Right lobe of liver (tissue), 4 donors: Measurements from ENCODE around the gene DDIAS.

Source experiments
- POLR2A ChIP-seq: fragments of 450-650 bp; IDR thresholded peaks from one replicate; pipeline ENCODE4 v1.6.1; 2017; ENCODE audit warnings: antibody characterized with exemption, mild to moderate bottlenecking
- TF ChIP-seq, protein P1 (sequence below), 4 donors: fragments of 200-600 bp in 3 of 4; fragments of 450-650 bp in 1 of 4; IDR thresholded peaks; one replicate each; pipeline versions ENCODE4 v1.5.1 to v1.8.0; 2016 to 2022; ENCODE audit warnings: antibody characterized with exemption in 4 of 4, mild to moderate bottlenecking in 2 of 4
- donor health status: DM: no; HTN: no; CAD: no.
- donor health status: DM: no; HTN: no; CAD: no.
- donor health status: DM: no; HTN: yes; CAD: no.

GRCh38 chr11:82899186-82899820 lies 2.2 kb upstream of the DDIAS start:
- TF ChIP-seq, protein P1, sequence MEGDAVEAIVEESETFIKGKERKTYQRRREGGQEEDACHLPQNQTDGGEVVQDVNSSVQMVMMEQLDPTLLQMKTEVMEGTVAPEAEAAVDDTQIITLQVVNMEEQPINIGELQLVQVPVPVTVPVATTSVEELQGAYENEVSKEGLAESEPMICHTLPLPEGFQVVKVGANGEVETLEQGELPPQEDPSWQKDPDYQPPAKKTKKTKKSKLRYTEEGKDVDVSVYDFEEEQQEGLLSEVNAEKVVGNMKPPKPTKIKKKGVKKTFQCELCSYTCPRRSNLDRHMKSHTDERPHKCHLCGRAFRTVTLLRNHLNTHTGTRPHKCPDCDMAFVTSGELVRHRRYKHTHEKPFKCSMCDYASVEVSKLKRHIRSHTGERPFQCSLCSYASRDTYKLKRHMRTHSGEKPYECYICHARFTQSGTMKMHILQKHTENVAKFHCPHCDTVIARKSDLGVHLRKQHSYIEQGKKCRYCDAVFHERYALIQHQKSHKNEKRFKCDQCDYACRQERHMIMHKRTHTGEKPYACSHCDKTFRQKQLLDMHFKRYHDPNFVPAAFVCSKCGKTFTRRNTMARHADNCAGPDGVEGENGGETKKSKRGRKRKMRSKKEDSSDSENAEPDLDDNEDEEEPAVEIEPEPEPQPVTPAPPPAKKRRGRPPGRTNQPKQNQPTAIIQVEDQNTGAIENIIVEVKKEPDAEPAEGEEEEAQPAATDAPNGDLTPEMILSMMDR (IDR thresholded peaks at IDR 0.05), result no peak
- no peak for TF ChIP-seq POLR2A
